ENCODE measurements around the gene PSRC1.

The PSRC1 gene

GRCh38 chr1:109256971-109257681 lies 25.8 kb downstream of the PSRC1 start:
- Histone ChIP-seq H3K79me1 (replicated peaks; ENCODE audit: low read length, poor library complexity, severe bottlenecking) (peaks cover 3% of the 10 kb centered on the region), H3K4ac (ENCODE audit: low read depth in 1 of 2, low read length in 2 of 2) (no peak overlapping the region), H3K18ac (ENCODE audit: low read depth in 1 of 2, low read length in 2 of 2) (no peak overlapping the region), H3K27ac (ENCODE audit: low read length, poor library complexity, severe bottlenecking) (no peak overlapping the region), H3K14ac (ENCODE audit: low read length in 2 of 2) (no peak overlapping the region), H3K27me3 (ENCODE audit: control insufficient read depth in 1 of 2, insufficient read depth in 1 of 2, low read length in 2 of 2) (peaks cover 0 to 31% of the 10 kb centered on the region in 2 experiments), H3K4me3 (ENCODE audit: insufficient read depth in 1 of 2, low read depth in 1 of 2, low read length in 2 of 2) (no peak overlapping the region), H3K4me1 (ENCODE audit: control insufficient read depth, insufficient read depth, low read depth, low read length) (peaks cover 51% of the 10 kb centered on the region), H3K36me3 (ENCODE audit: control insufficient read depth in 1 of 2, insufficient read depth in 2 of 2, low read depth in 1 of 2, low read length in 2 of 2) (peaks cover 0 to 28% of the 10 kb centered on the region in 2 experiments), H4K91ac (ENCODE audit: low read length) (no peak overlapping the region), H2BK120ac (ENCODE audit: low read depth, low read length) (no peak overlapping the region), H2AFZ (ENCODE audit: low read depth, low read length) (no peak overlapping the region), H2BK5ac (ENCODE audit: low read depth, low read length, poor library complexity, severe bottlenecking) (no peak overlapping the region), H3K23ac (ENCODE audit: low read length in 2 of 2) (no peak overlapping the region), H3K9ac (ENCODE audit: low read length) (no peak overlapping the region), H3K4me2 (ENCODE audit: low read length, poor library complexity, severe bottlenecking) (no peak overlapping the region), H2BK12ac (ENCODE audit: low read length in 2 of 2) (no peak overlapping the region), H4K8ac (ENCODE audit: low read length) (no peak overlapping the region), H2BK15ac (ENCODE audit: low read depth, poor library complexity, severe bottlenecking) (no peak overlapping the region), H2AK5ac (ENCODE audit: low read length, severe bottlenecking) (peak overlapping the region; percentile 28), H3K9me3 (ENCODE audit: control insufficient read depth, low read length) (no peaks in the 10 kb centered on the region)
- DNase-seq: no peak
- WGBS: 97% methylated on average over 3 of the region's 5 CpGs

DNA sequence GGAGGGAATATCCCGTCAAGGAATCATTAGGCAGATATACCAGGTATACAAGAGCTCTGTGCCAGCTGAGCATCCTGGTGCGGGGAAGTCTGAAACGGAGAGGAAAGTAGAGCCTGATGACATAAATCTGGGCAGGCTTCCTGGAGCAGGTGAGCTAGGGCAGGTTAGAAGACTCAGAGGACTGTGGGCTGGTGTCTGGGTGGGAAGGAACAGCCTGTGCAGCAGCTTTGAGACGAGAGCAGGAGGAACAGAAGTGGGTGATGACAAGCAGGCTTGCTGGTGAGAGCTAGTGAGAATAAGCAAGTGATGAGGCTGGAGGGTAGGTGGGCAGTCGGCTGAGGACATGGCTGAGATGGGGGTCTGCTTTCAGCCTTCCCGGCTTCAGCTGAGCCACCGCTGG lies 26.9 kb downstream of the PSRC1 start:
- Histone ChIP-seq H3K36me3 (ENCODE audit: control insufficient read depth in 1 of 2, insufficient read depth in 2 of 2, low read depth in 1 of 2, low read length in 2 of 2) (peaks cover 0 to 20% of the 10 kb centered on the region in 2 experiments), H4K91ac (ENCODE audit: low read length) (no peak overlapping the region), H3K4me1 (ENCODE audit: control insufficient read depth, insufficient read depth, low read depth, low read length) (peaks cover 49% of the 10 kb centered on the region), H3K23ac (ENCODE audit: low read length in 2 of 2) (no peak overlapping the region), H2BK120ac (ENCODE audit: low read depth, low read length) (no peak overlapping the region), H3K4ac (ENCODE audit: low read depth in 1 of 2, low read length in 2 of 2) (no peak overlapping the region), H2AK5ac (ENCODE audit: low read length, severe bottlenecking) (peak overlapping the region; percentile 29), H4K8ac (ENCODE audit: low read length) (no peak overlapping the region), H3K27ac (ENCODE audit: low read length, poor library complexity, severe bottlenecking) (no peak overlapping the region), H2BK15ac (ENCODE audit: low read depth, poor library complexity, severe bottlenecking) (no peak overlapping the region), H3K18ac (ENCODE audit: low read depth in 1 of 2, low read length in 2 of 2) (no peak overlapping the region), H3K14ac (ENCODE audit: low read length in 2 of 2) (no peak overlapping the region), H3K9ac (ENCODE audit: low read length) (no peak overlapping the region), H3K4me2 (ENCODE audit: low read length, poor library complexity, severe bottlenecking) (no peak overlapping the region), H3K4me3 (ENCODE audit: insufficient read depth in 1 of 2, low read depth in 1 of 2, low read length in 2 of 2) (no peak overlapping the region), H3K9me3 (ENCODE audit: control insufficient read depth, low read length) (no peaks in the 10 kb centered on the region), H3K79me1 (replicated peaks; ENCODE audit: low read length, poor library complexity, severe bottlenecking) (peaks cover 3% of the 10 kb centered on the region), H2BK12ac (ENCODE audit: low read length in 2 of 2) (no peak overlapping the region), H2BK5ac (ENCODE audit: low read depth, low read length, poor library complexity, severe bottlenecking) (no peak overlapping the region), H3K27me3 (ENCODE audit: control insufficient read depth in 1 of 2, insufficient read depth in 1 of 2, low read length in 2 of 2) (peaks cover 0 to 35% of the 10 kb centered on the region in 2 experiments), H2AFZ (ENCODE audit: low read depth, low read length) (no peak overlapping the region)
- 77% methylated on average over 7 of the region's 7 CpGs for WGBS
- DNase-seq: no peak

GRCh38 chr1:109255678-109256077 lies 27.3 kb downstream of the PSRC1 start:
- H3K27me3 ChIP-seq (ENCODE audit: control insufficient read depth in 1 of 2, insufficient read depth in 1 of 2, low read length in 2 of 2): peaks cover 0 to 40% of the 10 kb centered on the region in 2 experiments
- no peak overlapping the region for H3K9ac ChIP-seq (ENCODE audit: low read length)
- H2BK120ac ChIP-seq (ENCODE audit: low read depth, low read length): no peak overlapping the region
- no peak overlapping the region for H3K4me2 ChIP-seq (ENCODE audit: low read length, poor library complexity, severe bottlenecking)
- no peak overlapping the region for H2BK15ac ChIP-seq (ENCODE audit: low read depth, poor library complexity, severe bottlenecking)
- H2AFZ ChIP-seq (ENCODE audit: low read depth, low read length): no peak overlapping the region
- no peak overlapping the region for H3K4ac ChIP-seq (ENCODE audit: low read depth in 1 of 2, low read length in 2 of 2)
- no peak overlapping the region for H3K23ac ChIP-seq (ENCODE audit: low read length in 2 of 2)
- no peak for DNase-seq
- H4K8ac ChIP-seq (ENCODE audit: low read length): no peak overlapping the region
- peaks cover 47% of the 10 kb centered on the region for H3K4me1 ChIP-seq (ENCODE audit: control insufficient read depth, insufficient read depth, low read depth, low read length)
- no peak overlapping the region for H2BK5ac ChIP-seq (ENCODE audit: low read depth, low read length, poor library complexity, severe bottlenecking)
- no peak overlapping the region for H3K4me3 ChIP-seq (ENCODE audit: insufficient read depth in 1 of 2, low read depth in 1 of 2, low read length in 2 of 2)
- H3K27ac ChIP-seq (ENCODE audit: low read length, poor library complexity, severe bottlenecking): no peak overlapping the region
- no peaks in the 10 kb centered on the region for H3K9me3 ChIP-seq (ENCODE audit: control insufficient read depth, low read length)
- H4K91ac ChIP-seq (ENCODE audit: low read length): no peak overlapping the region
- H2AK5ac ChIP-seq (ENCODE audit: low read length, severe bottlenecking): peak overlapping the region; percentile 29
- no peak overlapping the region for H2BK12ac ChIP-seq (ENCODE audit: low read length in 2 of 2)
- 93% methylated on average over 3 of the region's 5 CpGs for WGBS
- peaks cover 3% of the 10 kb centered on the region for H3K79me1 ChIP-seq (replicated peaks; ENCODE audit: low read length, poor library complexity, severe bottlenecking)
- no peak overlapping the region for H3K14ac ChIP-seq (ENCODE audit: low read length in 2 of 2)
- H3K18ac ChIP-seq (ENCODE audit: low read depth in 1 of 2, low read length in 2 of 2): no peak overlapping the region
- peaks cover 0 to 20% of the 10 kb centered on the region in 2 experiments for H3K36me3 ChIP-seq (ENCODE audit: control insufficient read depth in 1 of 2, insufficient read depth in 2 of 2, low read depth in 1 of 2, low read length in 2 of 2)

- WGBS: 87% methylated on average over 15 of the region's 15 CpGs
- no peak overlapping the region for H2AFZ ChIP-seq (ENCODE audit: low read depth, low read length)
- H3K18ac ChIP-seq (ENCODE audit: low read depth in 1 of 2, low read length in 2 of 2): no peak overlapping the region
These were observed 27.8 kb downstream of the PSRC1 start for GRCh38 chr1:109255097-109255651.

More at GRCh38 chr1:109255097-109255651, 27.8 kb downstream of the PSRC1 start:
- H4K8ac ChIP-seq (ENCODE audit: low read length): no peak overlapping the region
- no peak overlapping the region for H2BK12ac ChIP-seq (ENCODE audit: low read length in 2 of 2)
- H4K91ac ChIP-seq (ENCODE audit: low read length): no peak overlapping the region
- H3K9ac ChIP-seq (ENCODE audit: low read length): no peak overlapping the region
- no peak overlapping the region for H3K4me2 ChIP-seq (ENCODE audit: low read length, poor library complexity, severe bottlenecking)
- peak overlapping the region; percentile 28 for H2BK15ac ChIP-seq (ENCODE audit: low read depth, poor library complexity, severe bottlenecking)
- H3K27me3 ChIP-seq (ENCODE audit: control insufficient read depth in 1 of 2, insufficient read depth in 1 of 2, low read length in 2 of 2): peaks cover 0 to 45% of the 10 kb centered on the region in 2 experiments
- no peak overlapping the region for H3K27ac ChIP-seq (ENCODE audit: low read length, poor library complexity, severe bottlenecking)
- H2BK120ac ChIP-seq (ENCODE audit: low read depth, low read length): no peak overlapping the region
- no peak overlapping the region for H3K4ac ChIP-seq (ENCODE audit: low read depth in 1 of 2, low read length in 2 of 2)
- H3K14ac ChIP-seq (ENCODE audit: low read length in 2 of 2): no peak overlapping the region
- H3K36me3 ChIP-seq (ENCODE audit: control insufficient read depth in 1 of 2, insufficient read depth in 2 of 2, low read depth in 1 of 2, low read length in 2 of 2): peaks cover 0 to 23% of the 10 kb centered on the region in 2 experiments
- no peaks in the 10 kb centered on the region for H3K9me3 ChIP-seq (ENCODE audit: control insufficient read depth, low read length)
- H3K23ac ChIP-seq (ENCODE audit: low read length in 2 of 2): no peak overlapping the region
- no peak overlapping the region for H2BK5ac ChIP-seq (ENCODE audit: low read depth, low read length, poor library complexity, severe bottlenecking)
- H3K79me1 ChIP-seq (replicated peaks; ENCODE audit: low read length, poor library complexity, severe bottlenecking): peaks cover 3% of the 10 kb centered on the region
- H3K4me3 ChIP-seq (ENCODE audit: insufficient read depth in 1 of 2, low read depth in 1 of 2, low read length in 2 of 2): no peak overlapping the region
- peaks cover 52% of the 10 kb centered on the region for H3K4me1 ChIP-seq (ENCODE audit: control insufficient read depth, insufficient read depth, low read depth, low read length)
- peak overlapping the region; percentile 69 for H2AK5ac ChIP-seq (ENCODE audit: low read length, severe bottlenecking)
- DNase-seq: no peak
